Glomerular visceral epithelial cell (primary cell): ENCODE results near the gene ARHGAP24.
A peak's percentile ranks its signal among the peaks of the same experiment; 100 is the strongest.

ENCODE experiments used
- DNase-seq: peaks from one replicate; pipeline ENCODE4 v3.0.0-alpha.2; 2016; ENCODE audit errors: extremely low spot score

The ARHGAP24 gene

DNA sequence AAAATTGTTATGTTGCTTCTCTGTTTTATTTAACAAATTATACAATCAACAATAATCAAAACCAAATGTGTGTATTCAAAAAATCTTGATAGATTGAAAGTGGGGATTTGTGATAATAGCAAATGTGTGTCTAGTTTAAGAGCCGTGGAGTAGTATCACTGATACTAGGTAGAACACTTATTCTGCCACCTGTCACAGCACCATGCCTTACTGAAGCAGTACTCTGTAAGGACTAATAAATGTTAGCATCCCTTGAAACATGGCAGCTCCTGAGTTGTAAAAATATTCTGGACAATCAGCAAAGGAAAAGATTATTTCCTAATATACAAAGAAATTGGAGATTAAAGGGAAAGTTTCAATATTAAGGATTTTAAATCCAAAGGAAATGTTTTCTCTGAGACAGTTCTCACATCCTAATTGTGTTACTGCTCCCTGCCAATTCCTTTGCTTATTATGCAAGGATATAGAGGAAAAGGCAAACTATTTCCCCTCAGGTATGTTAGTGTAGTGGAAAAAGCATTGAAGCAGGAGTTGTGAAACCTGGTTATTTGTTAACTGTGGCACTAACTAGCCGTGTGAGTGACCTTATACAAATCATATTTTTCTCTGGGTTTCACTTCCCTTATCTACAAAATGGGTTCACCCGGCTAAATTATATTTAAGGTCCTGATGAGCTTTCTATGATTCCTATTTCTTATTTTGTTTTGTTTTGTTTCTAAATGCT, 303.1 kb downstream of the ARHGAP24 start:
- DNase-seq: no peak

DNA sequence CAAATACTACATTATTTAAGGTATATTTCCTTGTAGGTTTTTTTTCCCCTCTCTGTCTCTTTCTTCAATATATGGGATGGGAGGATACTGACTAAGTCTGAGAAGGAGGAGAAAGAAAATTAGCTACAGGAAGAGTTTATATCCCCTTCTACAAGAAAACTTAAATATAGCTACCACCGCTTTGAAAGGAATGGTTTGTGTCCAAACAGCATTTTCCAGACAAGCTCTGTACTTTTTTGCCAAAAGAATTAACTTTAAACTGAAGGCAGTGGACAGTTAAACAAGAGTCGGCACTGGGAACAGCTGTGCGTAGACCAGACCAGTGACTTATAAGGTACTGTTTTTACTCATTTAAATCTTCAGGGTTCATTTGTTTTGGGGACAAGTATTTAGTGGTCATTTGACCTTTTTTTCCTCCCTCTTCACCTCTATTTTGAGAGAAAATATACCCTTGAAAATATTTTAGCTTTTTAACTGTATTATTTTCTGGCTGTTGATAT, 303.7 kb downstream of the ARHGAP24 start:
- peak; percentile 19 for DNase-seq

DNA sequence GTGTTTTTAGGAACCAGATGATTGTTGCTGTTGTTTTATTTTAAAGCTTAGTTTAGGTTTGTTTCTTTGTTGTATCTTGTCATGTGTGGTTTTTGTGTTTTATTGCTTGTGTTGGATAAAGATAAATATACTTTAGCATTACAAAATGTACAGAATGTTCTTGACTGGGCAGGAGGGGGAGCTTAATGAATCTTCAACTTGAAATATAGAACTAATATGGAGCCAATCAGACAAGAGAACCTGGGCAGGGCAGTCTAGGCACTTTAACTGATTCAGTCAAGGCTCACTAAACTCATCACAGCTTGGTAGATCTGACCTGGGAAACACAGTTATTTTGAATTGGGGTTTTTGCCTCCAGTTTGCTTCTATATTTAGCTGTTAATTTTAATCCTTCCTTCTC, 304.2 kb downstream of the ARHGAP24 start:
- DNase-seq: peak; percentile 36

DNA sequence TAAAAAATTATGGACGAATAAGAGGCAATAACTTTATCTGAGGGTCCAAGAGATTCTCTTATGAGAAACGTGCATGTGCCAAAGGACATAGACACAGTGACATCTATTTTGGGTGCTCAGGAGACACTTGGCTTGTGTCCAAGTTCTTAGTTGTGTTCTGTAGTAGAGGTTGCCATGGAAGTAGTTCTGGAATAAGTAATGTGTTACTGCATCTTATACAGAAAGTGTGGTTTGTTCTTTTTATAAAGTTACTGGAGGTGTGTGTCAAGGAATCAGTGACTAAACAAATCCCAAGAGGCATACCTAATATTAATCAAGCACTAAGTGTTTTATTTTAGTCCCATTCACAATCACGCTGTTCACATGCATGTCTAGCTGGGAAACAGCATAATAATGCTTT, 305.7 kb downstream of the ARHGAP24 start:
- peak; percentile 46 for DNase-seq

DNA sequence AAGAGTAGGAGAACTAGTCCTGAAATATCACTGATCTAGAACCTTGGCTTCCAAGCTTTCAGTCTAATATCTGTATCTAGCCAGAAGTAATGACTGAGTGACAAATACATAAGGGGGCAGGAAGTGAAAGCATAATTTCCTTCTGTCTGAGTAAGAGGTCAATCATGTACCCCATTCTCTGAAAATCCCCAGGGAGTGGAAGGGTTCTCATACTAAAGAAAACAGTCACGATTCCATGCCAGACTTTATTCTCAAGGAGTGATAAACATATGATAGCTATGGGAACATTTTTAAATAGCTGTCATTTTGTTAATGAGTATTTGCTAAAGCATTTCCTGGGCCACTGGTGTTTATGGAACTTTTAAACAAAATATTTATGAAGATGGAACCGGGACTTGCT, 308.5 kb downstream of the ARHGAP24 start:
- peak; percentile 31 for DNase-seq

DNA sequence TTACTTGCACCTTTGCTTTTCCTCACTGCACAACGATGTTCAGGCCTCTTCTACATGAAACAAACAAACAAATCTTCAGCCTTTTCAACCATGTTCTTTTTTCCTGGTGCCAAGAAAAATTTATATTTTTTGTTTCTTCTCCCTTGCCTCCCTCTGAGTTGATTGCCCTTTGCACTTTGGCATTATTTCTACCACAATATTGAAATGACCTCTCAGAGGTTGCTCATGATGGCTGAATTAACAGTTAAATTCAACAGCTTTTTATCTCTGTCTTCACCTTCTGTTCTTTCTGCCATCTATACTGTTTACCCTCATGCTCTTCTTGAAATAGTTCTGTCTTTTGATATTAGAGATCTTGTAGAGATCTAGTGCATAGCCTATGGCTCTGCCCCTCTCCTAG, 308.9 kb downstream of the ARHGAP24 start:
- no peak for DNase-seq

DNA sequence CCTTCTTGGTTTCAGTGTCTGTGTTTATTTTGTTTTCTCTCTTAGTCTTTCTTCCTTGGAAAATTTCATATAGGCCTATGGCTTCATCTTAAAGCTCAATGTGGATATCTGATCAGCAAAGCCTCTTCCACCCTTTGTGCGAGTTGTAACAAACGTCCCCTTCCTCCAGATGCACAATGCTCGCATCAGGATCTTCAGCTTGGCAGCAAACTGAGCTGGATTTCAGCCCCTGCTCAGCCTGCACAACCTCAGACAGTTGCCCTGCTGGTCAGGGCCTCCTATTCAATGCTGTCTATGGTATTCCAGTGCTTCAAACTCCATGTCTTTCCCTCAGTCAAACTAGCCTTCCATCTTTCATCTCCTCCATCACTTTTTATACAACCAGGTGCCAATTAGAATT, 309.4 kb downstream of the ARHGAP24 start:
- DNase-seq: no peak

DNA sequence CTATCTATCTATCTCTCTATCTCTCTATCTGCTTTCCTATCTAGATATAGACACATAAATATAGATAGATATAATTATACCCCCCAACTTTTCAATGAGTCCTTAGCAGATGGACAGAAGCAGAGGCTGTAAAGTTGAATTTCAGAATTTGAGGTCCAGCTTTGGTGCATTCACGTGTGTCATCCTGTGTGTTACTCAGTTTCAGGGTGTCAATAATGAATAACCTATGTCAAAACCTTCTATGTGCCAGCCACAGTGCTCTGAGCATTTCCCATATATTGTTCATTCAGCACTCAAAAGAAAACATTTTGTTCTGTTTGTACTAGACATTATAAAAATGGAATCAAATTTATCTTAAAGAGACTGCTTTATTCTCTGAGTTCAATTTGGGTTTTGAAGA, 310.0 kb downstream of the ARHGAP24 start:
- no peak for DNase-seq

DNA sequence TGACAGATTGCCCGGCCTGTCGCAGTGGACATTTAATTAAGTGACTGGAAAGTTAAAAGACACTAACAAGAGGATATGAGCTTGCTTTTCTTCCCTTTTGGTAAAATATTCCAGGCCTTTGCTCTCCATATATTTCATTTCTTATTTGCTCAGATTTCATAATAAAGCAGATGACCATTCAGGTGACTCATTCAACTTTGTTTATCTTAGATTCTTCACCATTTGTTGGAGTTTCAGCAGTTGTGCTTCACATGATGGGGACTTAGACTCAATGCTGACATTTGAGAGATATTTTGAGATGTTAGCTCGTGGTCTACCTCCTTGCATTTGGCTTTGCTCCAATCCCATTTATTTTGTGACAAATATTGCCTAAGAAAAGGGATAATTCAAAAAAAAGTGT, 312.2 kb downstream of the ARHGAP24 start:
- peak; percentile 37 for DNase-seq

DNA sequence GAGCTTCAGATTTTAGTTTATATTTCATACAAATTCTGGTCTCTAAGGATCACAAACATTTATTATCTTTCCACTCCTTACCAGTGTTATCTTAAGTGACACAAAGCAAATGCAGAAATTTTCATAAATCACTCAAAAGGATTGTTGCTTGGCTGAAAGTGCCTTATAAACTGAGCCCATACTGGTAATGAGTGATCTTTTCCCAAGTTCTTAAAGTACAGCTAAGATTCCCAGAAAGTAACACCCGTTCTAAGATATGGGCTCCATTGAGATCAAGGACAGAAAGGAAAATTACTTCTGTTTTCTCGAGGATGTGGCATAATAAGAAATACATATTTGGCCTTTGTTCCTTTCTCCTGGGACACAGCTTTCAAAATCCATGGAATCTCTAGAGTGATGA, 313.7 kb downstream of the ARHGAP24 start:
- no peak for DNase-seq

DNA sequence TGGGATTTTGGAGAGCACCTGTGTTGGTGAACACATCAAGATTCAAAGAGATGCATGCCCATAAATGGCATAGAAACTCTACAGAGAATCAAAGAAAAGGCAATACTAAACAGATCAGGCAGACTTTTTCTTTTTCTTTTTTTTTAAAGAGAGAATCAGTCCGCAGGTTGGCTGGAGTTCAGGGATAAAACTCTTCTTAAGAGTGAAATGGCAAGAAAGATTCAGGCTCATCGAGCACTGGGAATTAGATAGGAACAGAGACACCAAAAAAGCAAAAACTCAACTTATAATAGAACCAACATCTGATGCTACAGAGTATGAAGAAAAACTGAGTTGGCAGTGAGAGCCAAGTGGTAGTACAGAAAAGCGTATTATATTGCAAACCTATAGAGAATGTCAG, 314.3 kb downstream of the ARHGAP24 start:
- no peak for DNase-seq

DNA sequence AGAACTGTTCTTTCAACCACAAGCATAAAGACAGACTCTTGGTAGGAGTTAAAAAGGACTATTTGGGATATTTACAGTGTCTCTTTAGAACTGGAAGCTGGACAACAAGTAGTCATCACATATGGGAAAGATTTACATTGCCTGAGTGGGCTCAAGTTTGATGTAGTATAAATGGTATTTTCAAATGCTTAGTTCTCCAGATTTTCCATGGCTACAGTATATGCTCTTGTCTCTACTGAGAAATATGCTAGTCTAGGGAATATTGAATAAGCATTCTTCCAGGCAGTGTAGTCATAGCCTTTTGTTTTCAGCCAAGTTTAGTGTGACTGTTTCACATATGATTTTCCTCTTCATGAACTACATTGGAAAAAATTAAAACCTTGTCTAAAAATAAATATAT, 315.6 kb downstream of the ARHGAP24 start:
- no peak for DNase-seq

DNA sequence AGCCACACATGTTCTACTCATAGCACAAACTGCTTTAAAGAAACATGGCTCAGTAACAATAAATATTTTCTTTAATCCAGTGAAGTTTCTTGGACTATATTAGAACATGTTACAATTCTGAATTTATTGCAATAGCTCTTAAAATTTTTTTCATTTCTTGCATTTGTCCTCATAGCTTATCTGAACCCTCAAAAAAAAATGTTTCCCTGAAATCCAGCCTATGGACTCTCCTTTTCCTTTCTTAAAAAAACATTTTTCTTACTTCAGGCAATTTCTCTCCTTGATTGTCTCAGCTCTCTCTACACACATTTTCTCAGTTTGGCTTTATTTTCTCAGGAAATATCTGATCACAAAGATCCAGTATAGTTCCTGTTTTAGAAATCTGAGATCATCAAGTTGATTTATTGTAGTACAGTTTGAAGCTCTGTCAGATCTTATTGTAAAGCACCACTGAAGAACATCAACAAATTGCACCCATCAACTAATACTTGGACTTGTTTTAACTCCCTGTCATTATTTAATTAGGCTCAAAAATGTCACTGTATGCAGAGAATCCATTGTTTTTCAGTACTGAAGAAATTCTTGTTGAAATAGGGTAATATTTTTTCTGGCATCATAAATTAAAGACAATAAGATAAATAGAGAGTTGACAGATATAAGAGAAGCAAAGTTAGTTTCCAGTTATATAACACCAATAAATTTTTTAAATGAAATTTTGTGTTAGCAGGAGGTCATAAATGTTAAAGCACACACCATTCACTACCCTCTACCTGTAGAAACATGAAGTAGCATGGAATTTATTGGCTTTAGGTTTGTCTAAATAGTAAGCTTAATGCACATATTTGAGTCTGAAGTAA, 317.7 kb downstream of the ARHGAP24 start:
- DNase-seq: no peak

DNA sequence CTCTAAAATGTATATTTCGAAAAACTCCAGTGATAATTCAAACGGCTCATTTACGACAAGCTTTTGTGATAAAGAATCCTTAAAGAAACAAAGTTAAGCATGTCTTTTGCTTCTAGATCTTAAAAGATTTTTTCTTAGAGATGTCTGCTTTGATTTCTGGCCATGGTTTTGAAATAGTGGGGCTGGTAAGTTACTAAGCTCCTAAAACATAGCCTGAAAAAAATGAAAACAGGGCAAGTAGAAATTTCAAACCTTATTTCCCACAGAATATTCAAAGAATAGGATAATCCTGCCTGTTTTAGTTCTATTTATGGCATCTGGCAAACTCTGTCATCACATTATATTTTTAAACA, 318.3 kb downstream of the ARHGAP24 start:
- DNase-seq: no peak

DNA sequence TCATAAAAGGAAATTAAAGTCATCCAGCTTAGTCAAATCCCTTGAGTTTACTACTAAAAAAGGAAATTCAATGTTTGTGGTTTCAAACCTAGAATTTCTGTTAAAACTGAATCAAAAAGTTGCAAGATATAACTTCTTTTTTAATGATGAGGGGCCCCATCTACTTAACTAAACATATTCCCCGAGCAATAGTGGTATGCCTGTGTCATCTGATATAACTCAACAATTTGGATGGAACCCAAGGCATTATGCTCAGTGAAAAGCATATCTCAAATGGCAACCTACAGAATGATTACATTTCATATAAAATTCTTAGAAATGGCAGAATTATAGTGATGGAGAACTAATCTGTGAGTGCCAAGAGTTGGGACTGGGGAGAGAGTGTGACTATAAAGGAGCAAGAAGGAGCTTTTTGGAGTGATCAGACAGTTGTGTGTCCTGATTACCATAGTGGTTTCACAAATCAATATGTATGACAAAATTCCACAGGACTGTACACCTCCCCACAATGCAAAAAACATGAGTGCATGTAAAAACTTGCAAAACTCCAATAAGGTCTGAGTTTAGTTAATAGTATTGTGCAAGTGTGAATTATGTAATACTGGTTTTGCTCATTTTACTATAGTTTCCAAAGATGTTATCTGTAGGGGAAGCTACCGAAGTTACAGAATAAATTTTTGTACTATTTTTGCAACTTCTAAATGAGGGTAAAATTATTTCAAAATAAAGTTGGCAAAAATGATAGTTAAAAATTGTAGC, 323.2 kb downstream of the ARHGAP24 start:
- DNase-seq: no peak

DNA sequence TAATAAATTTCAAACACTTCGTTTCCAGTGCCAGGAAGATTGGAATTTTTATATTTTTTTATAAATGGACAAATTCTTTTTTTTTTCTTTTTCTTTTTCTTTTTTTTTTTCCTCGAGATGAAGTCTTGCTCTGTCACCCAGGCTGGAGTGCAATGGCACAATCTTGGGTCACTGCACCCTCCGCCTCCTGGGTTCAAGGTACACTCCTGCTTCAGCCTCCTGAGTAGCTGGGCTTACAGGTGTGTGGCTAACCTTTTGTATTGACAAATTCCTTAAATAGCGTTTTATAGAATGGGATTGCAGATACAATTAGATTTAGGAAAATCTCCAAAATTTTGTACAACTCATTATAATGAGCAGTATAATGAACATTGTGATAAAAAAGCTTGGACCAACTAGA, 328.9 kb downstream of the ARHGAP24 start:
- DNase-seq: no peak

DNA sequence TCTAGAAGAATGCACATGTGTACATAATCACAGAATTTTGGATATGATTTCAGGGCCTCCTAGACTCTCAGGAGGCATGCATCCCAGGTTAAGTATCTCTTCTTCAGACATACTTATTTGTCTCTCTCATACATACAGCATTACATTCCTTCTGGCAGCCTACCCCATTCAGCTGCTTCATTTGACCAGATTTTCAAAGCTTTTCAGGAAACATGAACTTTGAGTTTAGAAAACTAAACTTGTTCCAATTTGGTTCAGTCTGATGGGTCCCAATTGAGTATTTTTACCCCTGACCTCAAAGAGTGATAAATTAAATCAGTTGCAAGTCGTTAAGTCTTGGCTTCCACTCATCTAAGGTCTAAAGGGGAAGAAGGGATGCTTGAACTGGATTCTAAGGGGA, 330.9 kb downstream of the ARHGAP24 start:
- DNase-seq: no peak

DNA sequence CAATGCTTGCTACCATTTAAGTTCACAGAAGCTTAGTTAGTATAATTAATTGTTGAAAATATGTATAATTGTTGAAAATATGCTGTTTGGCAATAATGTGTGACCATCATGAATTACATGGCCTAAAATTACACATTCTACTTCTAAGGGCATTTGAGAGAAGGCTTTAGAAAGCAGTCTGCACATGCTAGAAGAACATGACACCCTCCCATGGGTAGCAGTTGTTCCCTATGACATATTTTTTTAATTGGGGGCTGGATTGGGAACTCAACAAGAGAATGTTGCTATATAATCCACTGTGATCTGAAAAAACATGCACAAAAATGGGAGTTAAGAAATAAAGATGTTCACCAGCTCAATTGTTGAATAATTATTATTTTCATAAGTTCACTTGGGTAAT, 331.4 kb downstream of the ARHGAP24 start:
- no peak for DNase-seq

DNA sequence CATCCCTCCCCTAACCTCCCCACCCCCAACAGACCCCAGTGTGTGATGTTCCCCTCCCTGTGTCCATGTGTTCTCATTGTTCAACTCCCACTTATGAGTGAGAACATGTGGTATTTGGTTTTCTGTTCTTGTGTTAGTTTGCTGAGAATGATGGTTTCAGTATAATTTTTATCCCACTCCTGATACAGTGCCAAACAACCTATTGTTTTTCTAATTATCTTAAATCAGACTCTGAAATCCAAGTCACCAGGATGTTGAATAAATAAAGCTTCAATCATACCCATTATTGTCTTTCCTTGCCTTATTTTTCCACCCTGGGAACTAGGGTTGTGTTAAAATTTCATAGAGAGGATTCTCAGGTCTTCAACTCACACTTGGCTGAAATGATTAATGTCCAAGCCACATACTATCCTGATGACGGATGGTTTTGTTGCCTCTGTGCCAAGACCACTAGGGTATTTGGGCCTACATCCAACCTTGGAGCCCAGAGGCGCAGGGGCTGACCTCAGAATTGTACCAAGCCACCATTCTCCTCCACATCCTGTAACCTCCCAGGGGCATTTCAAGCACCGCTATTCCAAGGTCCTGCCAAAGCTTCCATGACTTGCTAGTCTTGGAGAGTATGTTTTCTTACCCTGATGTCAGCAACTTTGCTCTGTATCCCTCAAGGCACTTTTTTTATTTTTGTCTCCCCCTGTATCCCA, 332.4 kb downstream of the ARHGAP24 start:
- DNase-seq: peak; percentile 96

DNA sequence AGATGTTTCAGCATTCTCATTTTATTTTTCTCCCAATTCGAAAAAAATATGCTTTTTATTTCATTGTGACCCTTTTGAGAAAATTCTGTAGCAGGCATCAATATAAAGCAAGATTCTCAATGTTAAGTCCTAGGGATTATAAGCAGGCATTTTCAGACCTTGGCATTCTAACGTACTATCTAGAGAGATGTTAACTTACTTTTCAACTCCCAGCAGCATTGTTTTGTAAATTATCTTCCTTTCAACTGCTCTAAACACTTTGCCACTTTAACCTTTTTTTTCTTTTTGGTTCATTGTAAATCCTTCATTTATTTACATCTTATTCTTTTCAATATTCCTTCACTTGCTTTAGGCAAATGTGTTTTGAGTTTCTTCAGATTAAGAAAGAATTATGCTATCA, 333.2 kb downstream of the ARHGAP24 start:
- DNase-seq: no peak

DNA sequence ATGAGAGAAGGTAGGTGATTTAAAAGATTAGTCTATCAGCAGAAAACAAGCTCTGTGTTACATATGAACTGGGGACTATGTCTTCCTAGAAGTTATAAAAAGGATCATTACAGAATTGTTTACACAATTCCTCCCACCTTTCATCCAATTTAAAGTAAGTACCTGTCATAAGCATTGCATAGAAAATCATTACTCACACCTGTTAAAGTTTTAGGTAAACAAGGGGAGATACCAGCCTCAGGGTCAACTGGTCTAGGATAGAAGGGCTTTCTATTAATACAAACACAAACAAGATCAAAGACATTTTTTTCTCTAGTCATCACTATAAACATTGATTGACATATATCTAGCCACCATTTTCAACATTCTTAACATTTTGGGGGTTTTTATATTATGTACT, 333.9 kb downstream of the ARHGAP24 start:
- DNase-seq: no peak

DNA sequence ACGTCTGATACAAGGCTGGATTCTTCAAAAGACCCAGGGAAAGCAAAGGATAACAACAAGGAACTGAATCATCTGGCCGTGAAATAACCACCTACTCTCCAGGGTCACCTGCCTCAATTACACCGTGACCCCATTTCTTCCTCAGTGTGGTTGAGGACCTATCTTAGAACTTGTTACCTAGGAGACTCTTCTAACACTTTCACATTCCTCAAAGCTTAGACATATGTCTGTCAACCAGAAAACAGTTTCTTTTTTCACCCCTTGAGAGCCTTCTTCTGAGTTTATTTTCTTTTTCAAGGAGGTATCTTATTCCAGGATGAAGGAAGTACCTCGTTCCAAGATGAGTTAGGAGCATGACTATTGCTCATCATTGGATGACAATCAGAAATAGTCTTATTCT, 337.8 kb downstream of the ARHGAP24 start:
- peak; percentile 80 for DNase-seq
